BLaER1 treated with 17β-estradiol and CSF1 and Interleukin-3, amounts not matched to agents 10 nM and 100 nM (cell line): ENCODE measurements around the gene RNF150.

Experiments used
- H3K27ac ChIP-seq, 11 experiments: shearing (Covaris generic); formaldehyde crosslinking; 2 replicates each; pipeline ENCODE4 v1.8.1; 2022
- H3K27me3 ChIP-seq, 11 experiments: shearing (Covaris generic); formaldehyde crosslinking; 2 replicates each; pipeline ENCODE4 v1.8.1; 2022
- H3K36me3 ChIP-seq, 11 experiments: shearing (Covaris generic); formaldehyde crosslinking; 2 replicates each; pipeline ENCODE4 v1.8.1; 2022
- H3K4me1 ChIP-seq, 10 experiments: shearing (Covaris generic); formaldehyde crosslinking; 2 replicates each; pipeline ENCODE4 v1.8.1; 2022
- H3K4me2 ChIP-seq, 11 experiments: shearing (Covaris generic); formaldehyde crosslinking; 2 replicates each; pipeline ENCODE4 v1.8.1; 2022
- H3K4me3 ChIP-seq, 10 experiments: shearing (Covaris generic); formaldehyde crosslinking; 2 replicates each; pipeline ENCODE4 v1.8.1; 2022
- H3K9ac ChIP-seq, 11 experiments: shearing (Covaris generic); formaldehyde crosslinking; 2 replicates each; pipeline ENCODE4 v1.8.1; 2022
- H3K9me3 ChIP-seq, 11 experiments: shearing (Covaris generic); formaldehyde crosslinking; replicated peaks in 1 of 11; 2 replicates each; pipeline ENCODE4 v1.8.1; 2022
- H4K20me1 ChIP-seq, 11 experiments: shearing (Covaris generic); formaldehyde crosslinking; 2 replicates each; pipeline ENCODE4 v1.8.1; 2022
- Cebpa-rat ChIP-seq, 11 experiments: shearing (Covaris generic); IDR thresholded peaks; 2 replicates each; pipeline ENCODE4 v1.8.1; 2022

The RNF150 gene

DNA sequence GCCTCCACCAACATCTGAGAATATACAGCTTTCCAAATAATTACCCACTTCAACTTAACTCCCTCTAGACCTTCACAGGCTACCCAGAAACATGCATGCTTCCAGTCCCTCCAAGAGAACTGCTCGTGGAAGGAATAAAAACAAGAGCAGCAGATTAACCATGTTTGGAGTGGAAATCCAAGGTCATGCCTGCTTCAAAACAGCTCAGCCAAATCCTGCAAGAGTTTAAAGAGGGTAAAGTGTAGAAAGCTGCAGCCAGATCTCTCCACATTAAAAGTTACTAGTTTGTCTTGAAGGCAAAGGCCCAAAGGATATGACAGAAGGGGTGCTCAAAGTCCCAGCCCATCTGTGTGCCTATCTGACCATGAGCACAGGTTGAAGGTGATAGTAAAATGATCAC is 139.3 kb downstream of the RNF150 start:
- no peaks in the 10 kb centered on the region for H3K36me3 ChIP-seq
- H3K27me3 ChIP-seq: no peaks in the 10 kb centered on the region
- no peak overlapping the region for H3K4me2 ChIP-seq
- no peak overlapping the region for H3K27ac ChIP-seq
- no peak for TF ChIP-seq Cebpa-rat (IDR thresholded peaks at IDR 0.05)
- H3K4me1 ChIP-seq: peaks cover 0 to 7% (median 0%) of the 10 kb centered on the region in 10 experiments; a peak in 5 of 20 replicates
- H3K9me3 ChIP-seq: 0 out of 22 replicates have a peak, but pooled peaks cover 0 to 7% (median 0%) of the 10 kb centered on the region in 11 experiments
- no peaks in the 10 kb centered on the region for H4K20me1 ChIP-seq
- H3K4me3 ChIP-seq: no peak overlapping the region
- H3K9ac ChIP-seq: no peak overlapping the region

DNA sequence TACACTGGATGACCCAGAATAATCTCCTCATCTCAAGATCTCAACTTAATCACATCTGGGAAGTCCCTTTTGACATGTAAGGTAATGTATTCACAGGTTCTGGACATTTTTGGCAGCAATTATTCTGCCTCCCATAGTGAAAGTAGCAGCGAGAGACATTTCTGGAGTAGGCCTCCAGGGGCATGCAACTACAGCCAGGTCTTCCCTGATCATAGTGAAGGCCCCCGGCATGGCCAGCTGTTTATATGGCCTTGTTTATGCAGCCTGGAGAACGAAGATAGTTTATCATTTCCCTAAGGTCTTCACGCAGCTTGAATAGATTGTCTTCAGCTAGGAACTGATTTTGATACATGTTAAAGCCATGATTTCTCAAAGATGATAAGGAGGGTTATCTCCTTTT is 139.9 kb downstream of the RNF150 start:
- Histone ChIP-seq H3K36me3 (no peaks in the 10 kb centered on the region), H3K9ac (no peak overlapping the region), H3K9me3 (0 out of 22 replicates have a peak, but pooled peaks cover 0 to 7% (median 0%) of the 10 kb centered on the region in 11 experiments), H3K4me3 (no peak overlapping the region), H3K27ac (no peak overlapping the region), H3K27me3 (no peaks in the 10 kb centered on the region), H3K4me1 (peaks cover 0 to 7% (median 0%) of the 10 kb centered on the region in 10 experiments; a peak in 5 of 20 replicates), H3K4me2 (no peak overlapping the region), H4K20me1 (no peaks in the 10 kb centered on the region)
- no peak for TF ChIP-seq Cebpa-rat (IDR thresholded peaks at IDR 0.05)

DNA sequence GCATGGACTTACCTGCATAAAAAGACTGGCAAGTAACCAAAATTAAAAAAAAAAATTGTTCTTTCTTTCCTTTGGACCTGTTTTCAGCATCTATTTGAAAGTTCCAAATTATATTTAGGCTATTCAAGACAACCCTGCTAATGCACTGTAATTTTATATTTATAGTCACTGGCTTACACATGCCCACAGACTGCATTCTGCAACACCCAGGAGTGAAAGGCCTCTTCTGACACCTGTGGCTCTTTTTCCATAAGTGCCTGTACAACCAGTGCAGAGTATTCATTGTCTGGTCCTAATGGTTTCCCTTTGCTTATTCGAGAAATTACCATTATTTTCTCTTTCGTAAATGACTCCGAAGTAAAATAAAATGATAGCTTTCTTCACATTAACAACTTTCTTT is 143.3 kb downstream of the RNF150 start:
- H3K4me2 ChIP-seq: no peak overlapping the region
- no peak overlapping the region for H3K27ac ChIP-seq
- H3K9ac ChIP-seq: no peak overlapping the region
- no peak for TF ChIP-seq Cebpa-rat (IDR thresholded peaks at IDR 0.05)
- no peak overlapping the region for H3K4me3 ChIP-seq
- H3K36me3 ChIP-seq: no peaks in the 10 kb centered on the region
- no peaks in the 10 kb centered on the region for H4K20me1 ChIP-seq
- no peaks in the 10 kb centered on the region for H3K27me3 ChIP-seq
- H3K4me1 ChIP-seq: no peaks in the 10 kb centered on the region
- no peaks in the 10 kb centered on the region for H3K9me3 ChIP-seq

DNA sequence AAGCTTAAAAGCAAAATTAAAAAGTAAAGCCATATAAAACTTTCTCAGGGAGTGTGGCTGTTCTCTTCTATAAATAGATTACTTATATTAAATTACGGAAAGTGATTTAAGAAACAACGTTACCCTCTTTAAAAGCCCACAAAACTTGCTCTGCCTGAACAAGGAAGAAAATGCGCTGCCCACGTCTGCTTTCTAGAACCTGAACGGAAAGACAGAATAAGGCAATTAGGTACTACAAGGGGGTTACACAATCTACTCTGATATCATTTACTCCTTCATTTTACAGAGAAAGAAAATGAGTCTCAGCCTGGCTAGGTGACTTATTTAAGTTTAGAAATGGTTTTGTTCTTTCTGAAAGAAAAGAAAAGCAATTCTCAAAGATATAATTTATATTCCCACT is 147.2 kb downstream of the RNF150 start:
- H4K20me1 ChIP-seq: no peaks in the 10 kb centered on the region
- TF ChIP-seq Cebpa-rat (IDR thresholded peaks at IDR 0.05): no peak
- no peaks in the 10 kb centered on the region for H3K36me3 ChIP-seq
- no peaks in the 10 kb centered on the region; a peak in 1 of 22 replicates for H3K9me3 ChIP-seq
- no peak overlapping the region for H3K4me3 ChIP-seq
- no peak overlapping the region for H3K27ac ChIP-seq
- H3K9ac ChIP-seq: no peak overlapping the region
- no peaks in the 10 kb centered on the region for H3K27me3 ChIP-seq
- no peaks in the 10 kb centered on the region for H3K4me1 ChIP-seq
- H3K4me2 ChIP-seq: no peak overlapping the region

DNA sequence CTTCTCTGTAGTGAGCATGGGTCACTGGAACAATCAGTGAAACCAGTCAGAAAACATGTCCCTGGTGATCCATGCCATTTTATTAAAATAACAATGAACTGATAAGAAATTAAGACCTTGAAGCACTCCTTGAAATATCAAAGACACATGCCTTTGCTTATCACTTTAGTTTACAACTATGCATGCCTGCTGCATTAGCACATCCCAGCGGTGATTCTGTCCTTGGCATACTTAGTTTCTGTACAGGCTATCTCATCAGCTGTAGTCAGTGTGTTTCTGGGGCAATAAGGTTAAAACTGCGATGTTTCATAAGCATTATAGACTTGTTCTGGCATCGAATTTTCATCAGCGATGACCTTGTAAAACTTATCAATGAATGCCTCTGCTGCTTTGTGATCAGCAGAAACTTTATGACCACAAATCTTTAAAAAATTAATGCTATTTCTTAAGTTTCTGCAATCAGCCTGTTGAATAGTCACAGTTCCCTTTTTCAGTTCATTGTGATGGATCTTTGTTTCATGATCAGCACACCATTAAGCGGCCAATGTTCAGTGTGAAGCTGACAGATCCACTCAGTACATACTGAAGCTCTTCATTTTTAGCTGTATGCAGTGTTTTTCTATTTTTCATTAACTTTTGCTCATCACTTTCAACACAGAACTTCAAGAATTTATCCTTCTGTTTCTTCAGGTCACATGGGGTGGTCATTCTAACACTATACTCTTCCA is 150.5 kb downstream of the RNF150 start:
- Histone ChIP-seq H3K4me3 (no peak overlapping the region), H3K4me2 (no peak overlapping the region), H3K27ac (no peak overlapping the region), H4K20me1 (no peaks in the 10 kb centered on the region), H3K9me3 (no peaks in the 10 kb centered on the region; a peak in 1 of 22 replicates), H3K36me3 (no peaks in the 10 kb centered on the region), H3K9ac (no peak overlapping the region), H3K4me1 (no peaks in the 10 kb centered on the region), H3K27me3 (no peaks in the 10 kb centered on the region)
- no peak for TF ChIP-seq Cebpa-rat (IDR thresholded peaks at IDR 0.05)

DNA sequence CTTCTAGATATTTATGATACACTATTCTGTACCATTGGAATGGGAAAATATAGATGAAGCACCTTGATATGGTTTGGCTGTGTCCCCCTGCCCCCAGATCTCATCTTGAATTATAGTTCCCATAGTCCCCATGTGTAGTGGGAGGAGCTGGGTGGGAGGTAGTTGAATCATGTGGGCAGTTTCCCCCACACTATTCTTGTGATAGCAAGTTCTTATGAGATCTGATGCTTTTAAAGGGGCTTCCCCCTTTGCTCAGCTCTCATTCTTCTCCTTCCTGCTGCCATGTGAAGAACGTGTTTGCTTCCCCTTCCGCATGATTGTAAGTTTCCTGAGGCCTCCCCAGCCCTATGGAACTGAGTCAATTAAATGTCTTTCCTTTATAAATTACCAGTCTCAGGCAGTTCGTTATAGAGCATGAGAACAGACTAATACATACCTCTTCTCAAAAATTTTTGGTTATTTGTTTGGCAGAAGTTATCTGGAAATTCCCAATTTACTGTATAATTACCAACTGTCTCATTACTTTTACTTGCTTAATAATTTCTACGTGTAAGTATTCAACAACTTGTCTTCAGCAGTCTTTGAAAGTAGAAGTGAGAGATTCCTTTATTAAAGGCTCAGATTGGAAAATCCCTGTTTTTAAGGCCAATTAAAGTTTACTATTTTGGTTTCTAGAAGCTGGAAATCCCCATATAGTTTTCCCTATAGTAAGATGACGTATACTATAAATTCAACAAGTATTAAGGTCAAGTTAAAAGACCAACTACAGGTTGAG is 152.7 kb downstream of the RNF150 start:
- TF ChIP-seq Cebpa-rat (IDR thresholded peaks at IDR 0.05): no peak

DNA sequence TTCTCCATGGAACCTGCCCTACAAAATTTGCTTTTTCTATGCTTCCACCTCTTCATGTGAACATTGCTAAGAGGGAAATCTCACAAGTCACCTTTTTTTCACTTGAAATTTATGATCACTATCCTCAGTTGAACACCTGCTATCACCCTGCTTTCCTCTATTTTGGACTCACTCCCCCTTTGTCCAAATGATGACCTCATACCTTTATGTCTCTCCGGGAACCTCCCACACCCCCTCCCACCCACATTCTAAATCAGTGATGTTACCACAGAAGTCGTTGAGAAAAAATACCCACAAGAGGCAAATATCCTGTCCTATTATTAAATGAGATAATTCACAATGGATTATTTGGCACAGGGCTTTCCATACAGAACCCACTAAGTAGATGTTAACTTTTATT is 156.5 kb downstream of the RNF150 start:
- Histone ChIP-seq H3K9me3 (no peaks in the 10 kb centered on the region), H3K4me2 (no peak overlapping the region)
- TF ChIP-seq Cebpa-rat (IDR thresholded peaks at IDR 0.05): no peak

More for the DNA sequence above, 152.7 kb downstream of the RNF150 start:
- no peak overlapping the region for H3K27ac ChIP-seq
- no peaks in the 10 kb centered on the region for H4K20me1 ChIP-seq
- no peak overlapping the region for H3K4me2 ChIP-seq
- H3K9ac ChIP-seq: no peak overlapping the region
- H3K4me1 ChIP-seq: no peaks in the 10 kb centered on the region
- no peaks in the 10 kb centered on the region; a peak in 1 of 22 replicates for H3K9me3 ChIP-seq
- no peaks in the 10 kb centered on the region for H3K36me3 ChIP-seq
- H3K4me3 ChIP-seq: no peak overlapping the region
- H3K27me3 ChIP-seq: no peaks in the 10 kb centered on the region

DNA sequence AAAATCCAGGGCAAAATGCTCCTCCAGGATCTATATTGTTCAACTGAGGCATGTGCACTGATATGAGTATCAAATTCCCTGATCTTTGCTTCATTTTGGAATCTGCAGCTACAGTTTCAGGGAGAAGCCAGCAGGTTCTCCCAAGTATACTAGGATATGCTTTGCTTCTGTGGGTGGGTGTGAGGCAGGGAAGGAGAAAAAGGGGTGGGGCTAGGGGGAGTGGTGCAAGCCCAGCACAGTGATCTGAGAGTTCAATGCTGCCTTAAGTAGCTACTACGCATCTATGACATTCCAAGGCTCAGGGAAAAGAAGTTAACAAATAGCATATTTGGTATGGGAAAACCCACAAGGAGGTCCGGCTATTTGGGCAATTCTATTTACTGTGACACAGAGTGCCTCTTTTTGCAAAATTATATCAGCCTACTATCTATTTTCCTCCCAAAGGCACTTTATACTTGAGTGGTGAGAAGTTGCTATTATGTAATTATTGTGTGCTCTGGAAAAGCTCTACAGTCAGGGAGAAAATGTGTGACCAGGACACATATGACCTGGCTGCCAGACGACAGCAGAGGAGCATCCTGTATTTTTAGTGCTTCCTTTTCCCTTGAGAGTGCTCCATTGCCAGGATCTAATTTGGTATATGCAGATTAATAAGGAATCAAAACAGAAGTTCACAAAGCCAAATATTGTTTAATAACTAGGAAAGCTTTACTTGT is 162.0 kb downstream of the RNF150 start:
- no peak for TF ChIP-seq Cebpa-rat (IDR thresholded peaks at IDR 0.05)

More for the DNA sequence above, 156.5 kb downstream of the RNF150 start:
- no peak overlapping the region for H3K9ac ChIP-seq
- no peak overlapping the region for H3K27ac ChIP-seq
- H3K36me3 ChIP-seq: no peaks in the 10 kb centered on the region
- no peaks in the 10 kb centered on the region for H3K27me3 ChIP-seq
- no peak overlapping the region for H3K4me3 ChIP-seq
- H4K20me1 ChIP-seq: no peaks in the 10 kb centered on the region
- H3K4me1 ChIP-seq: no peaks in the 10 kb centered on the region

DNA sequence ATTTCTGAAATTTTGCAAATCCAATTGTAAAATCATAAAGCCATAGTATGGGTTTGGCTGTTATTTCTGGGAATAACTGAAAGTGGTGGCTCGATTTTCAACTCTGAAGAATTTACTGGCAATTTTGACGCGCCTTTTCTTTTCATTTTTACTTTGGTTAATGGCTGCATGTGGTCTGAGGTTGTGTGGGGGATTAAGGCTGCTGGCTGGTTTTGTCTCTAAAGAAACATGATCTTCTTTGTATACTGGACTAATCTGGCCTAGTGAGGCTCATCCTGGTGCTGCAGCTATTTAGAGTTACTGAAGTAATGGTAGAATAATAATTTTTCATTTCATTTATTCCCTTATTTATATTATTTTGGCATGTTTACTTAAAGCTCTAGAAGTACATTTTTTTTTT is 164.0 kb downstream of the RNF150 start:
- Histone ChIP-seq H3K4me2 (no peak overlapping the region), H3K27me3 (no peaks in the 10 kb centered on the region), H3K9me3 (no peaks in the 10 kb centered on the region), H3K9ac (no peak overlapping the region), H3K36me3 (no peaks in the 10 kb centered on the region), H3K4me1 (no peaks in the 10 kb centered on the region), H4K20me1 (no peaks in the 10 kb centered on the region), H3K4me3 (no peak overlapping the region), H3K27ac (no peak overlapping the region)
- TF ChIP-seq Cebpa-rat (IDR thresholded peaks at IDR 0.05): no peak

More for the DNA sequence above, 162.0 kb downstream of the RNF150 start:
- Histone ChIP-seq H3K27ac (no peak overlapping the region), H3K9me3 (no peaks in the 10 kb centered on the region), H3K4me1 (no peaks in the 10 kb centered on the region), H3K4me2 (no peak overlapping the region), H3K9ac (no peak overlapping the region), H3K27me3 (no peaks in the 10 kb centered on the region), H4K20me1 (no peaks in the 10 kb centered on the region), H3K4me3 (no peak overlapping the region), H3K36me3 (no peaks in the 10 kb centered on the region)
